Peyer's patch (tissue), 4 donors: Measurements from ENCODE around the gene PIAS1.

ENCODE experiments used
- CTCF ChIP-seq, 6 experiments: fragments of 450-650 bp in 4 of 6; fragments of 200-600 bp in 2 of 6; sonication (generic) in 1 of 6; IDR thresholded peaks; one replicate each; pipeline ENCODE4 v1.5.1; 2017 to 2019; ENCODE audit warnings: antibody characterized with exemption in 6 of 6, mild to moderate bottlenecking in 3 of 6, moderate library complexity in 1 of 6
- POLR2A ChIP-seq, 2 donors: fragments of 450-650 bp; IDR thresholded peaks; one replicate each; pipeline ENCODE4 v1.5.1; 2017; ENCODE audit warnings: antibody characterized with exemption in 2 of 2, mild to moderate bottlenecking in 2 of 2, moderate library complexity in 2 of 2

- no peak for TF ChIP-seq POLR2A (IDR thresholded peaks at IDR 0.05)
- no peak for TF ChIP-seq CTCF (IDR thresholded peaks at IDR 0.05)
Observed at GRCh38 chr15:68151277-68151676, 97.2 kb downstream of the PIAS1 start.
